H1 (cell line): ENCODE data around the gene CMIP. TPM values are rescaled to one million over a fixed set of nuclear protein-coding genes. Genes with fewer than 3 reads are reported as not detected.
A peak's percentile ranks its signal among the peaks of the same experiment; 100 is the strongest.

ENCODE experiments used
- CTCF ChIA-PET: fragments of 300-600 bp; sonication (Branson Sonifier 250); formaldehyde crosslinking; loops from one replicate; lab custom pipeline; 2021; ENCODE audit not compliant: partially characterized antibody; lab: Charles Lee
- POLR2A ChIA-PET: fragments of 300-600 bp; sonication (Branson Sonifier 250); formaldehyde crosslinking; loops from one replicate; lab custom pipeline; 2021; ENCODE audit warnings: inconsistent platforms; ENCODE audit not compliant: partially characterized antibody; lab: Charles Lee
- DNase-seq, 2 experiments: peaks; one replicate each; pipeline versions ENCODE4 v3.0.0 to v3.0.0-alpha.2; 2010 to 2022; ENCODE audit warnings: low spot score in 2 of 2, low read depth in 1 of 2, mixed read lengths in 1 of 2
- FAIRE-seq: peaks from 2 replicates; lab custom pipeline; 2011; peaks lifted over from hg19 to GRCh38; lab: Jason Lieb, UNC
- H2AFZ ChIP-seq: 2 replicates; pipeline ENCODE4 v1.8.1; 2012; ENCODE audit warnings: low read length, inconsistent platforms
- H2AK5ac ChIP-seq: 2 replicates; pipeline ENCODE4 v1.6.1; 2013; ENCODE audit warnings: low read depth, low read length
- H2BK120ac ChIP-seq: replicated peaks from 2 replicates; pipeline ENCODE3; 2013; ENCODE audit warnings: low read depth, low read length, inconsistent platforms
- H2BK12ac ChIP-seq: 2 replicates; pipeline ENCODE4 v1.6.1; 2013; ENCODE audit warnings: low read depth, low read length
- H2BK15ac ChIP-seq: 2 replicates; pipeline ENCODE4 v1.6.1; 2013; ENCODE audit warnings: low read length
- H2BK20ac ChIP-seq: 2 replicates; pipeline ENCODE4 v1.6.1; 2013; ENCODE audit warnings: low read length
- H2BK5ac ChIP-seq: 2 replicates; pipeline ENCODE4 v1.6.1; 2013; ENCODE audit warnings: low read depth, low read length
- H3K14ac ChIP-seq: 2 replicates; pipeline ENCODE4 v1.6.1; 2013; ENCODE audit warnings: inconsistent platforms; ENCODE audit not compliant: insufficient read length
- H3K18ac ChIP-seq: 2 replicates; pipeline ENCODE4 v1.6.1; 2013; ENCODE audit warnings: low read length; ENCODE audit errors: extremely low read depth
- H3K23ac ChIP-seq: 2 replicates; pipeline ENCODE4 v1.6.1; 2013; ENCODE audit warnings: inconsistent platforms; ENCODE audit not compliant: insufficient read length
- H3K23me2 ChIP-seq: 2 replicates; pipeline ENCODE4 v1.6.1; 2013; ENCODE audit warnings: low read depth, low read length
- H3K27ac ChIP-seq: 2 replicates; pipeline ENCODE4 v1.6.1; 2011; ENCODE audit warnings: low read depth, low read length, inconsistent platforms
- H3K27me3 ChIP-seq, 4 experiments: replicated peaks in 1 of 4; 1 replicate in 1 of 4; 2 replicates in 3 of 4; pipeline versions ENCODE4 v1.6.1 to v1.8.1; 2011 to 2013; ENCODE audit warnings: low read length in 3 of 4, mild to moderate bottlenecking in 3 of 4, inconsistent platforms in 2 of 4, mixed read lengths in 2 of 4, moderate library complexity in 1 of 4; ENCODE audit not compliant: control insufficient read depth in 3 of 4, insufficient read depth in 3 of 4; ENCODE audit errors: extremely low read depth in 1 of 4
- H3K36me3 ChIP-seq, 4 experiments: 2 replicates each; pipeline versions ENCODE4 v1.6.1 to v1.8.1; 2011 to 2013; ENCODE audit warnings: mild to moderate bottlenecking in 4 of 4, low read length in 3 of 4, moderate library complexity in 2 of 4, control low read depth in 1 of 4, inconsistent platforms in 1 of 4; ENCODE audit not compliant: insufficient read depth in 4 of 4, control insufficient read depth in 2 of 4
- H3K4ac ChIP-seq: replicated peaks from 2 replicates; pipeline ENCODE3; 2013; ENCODE audit warnings: low read length, low read depth, mixed read lengths, inconsistent platforms; ENCODE audit not compliant: insufficient read length
- H3K4me1 ChIP-seq, 4 experiments: replicated peaks in 1 of 4; 1 replicate in 1 of 4; 2 replicates in 3 of 4; pipeline versions ENCODE4 v1.6.1 to v1.8.1; 2011 to 2013; ENCODE audit warnings: low read length in 3 of 4, inconsistent platforms in 2 of 4, mixed read lengths in 1 of 4; ENCODE audit not compliant: insufficient read depth in 4 of 4, control insufficient read depth in 3 of 4
- H3K4me2 ChIP-seq, 2 experiments: 2 replicates each; pipeline versions ENCODE4 v1.6.1 to v1.8.1; 2011 to 2013; ENCODE audit warnings: low read depth in 2 of 2, low read length in 2 of 2, control low read depth in 1 of 2, inconsistent platforms in 1 of 2, mild to moderate bottlenecking in 1 of 2; ENCODE audit not compliant: insufficient read depth in 1 of 2
- H3K4me3 ChIP-seq, 4 experiments: fragments of 200-600, 300-600 bp in 1 of 4; sonication (generic), shearing (Covaris generic), sonication (Bioruptor Twin) in 1 of 4; 2 replicates each; pipeline versions ENCODE4 v1.5.1 to v1.8.1; 2011 to 2016; ENCODE audit warnings: low read length in 4 of 4, low read depth in 3 of 4, control low read depth in 2 of 4, inconsistent platforms in 2 of 4, mild to moderate bottlenecking in 2 of 4, mixed read lengths in 1 of 4, moderate library complexity in 1 of 4; ENCODE audit not compliant: insufficient read depth in 2 of 4; ENCODE audit errors: extremely low read depth in 1 of 4
- H3K56ac ChIP-seq: replicated peaks from 2 replicates; pipeline ENCODE3; 2013; ENCODE audit warnings: low read depth, mild to moderate bottlenecking, mixed read lengths, low read length, inconsistent platforms; ENCODE audit not compliant: insufficient read length
- H3K79me1 ChIP-seq: 2 replicates; pipeline ENCODE4 v1.6.1; 2013; ENCODE audit warnings: low read depth, low read length, control low read depth
- H3K79me2 ChIP-seq, 2 experiments: 2 replicates each; pipeline versions ENCODE4 v1.6.1 to v1.8.1; 2012 to 2013; ENCODE audit warnings: low read length in 2 of 2, mild to moderate bottlenecking in 2 of 2, inconsistent platforms in 1 of 2; ENCODE audit not compliant: insufficient read depth in 2 of 2, control insufficient read depth in 1 of 2
- H3K9ac ChIP-seq, 4 experiments: replicated peaks in 1 of 4; 1 replicate in 1 of 4; 2 replicates in 3 of 4; pipeline versions ENCODE4 v1.6.1 to v1.8.1; 2011 to 2013; ENCODE audit warnings: low read depth in 3 of 4, low read length in 3 of 4, control low read depth in 2 of 4, mild to moderate bottlenecking in 2 of 4, moderate library complexity in 2 of 4, inconsistent platforms in 1 of 4; ENCODE audit errors: extremely low read depth in 1 of 4
- H3K9me3 ChIP-seq, 2 experiments: 2 replicates each; pipeline versions ENCODE4 v1.6.1 to v1.8.1; 2012 to 2013; ENCODE audit warnings: mild to moderate bottlenecking in 2 of 2, moderate library complexity in 2 of 2, control low read depth in 1 of 2, inconsistent platforms in 1 of 2, low read depth in 1 of 2, low read length in 1 of 2, mixed read lengths in 1 of 2; ENCODE audit not compliant: insufficient read depth in 2 of 2
- H4K20me1 ChIP-seq, 2 experiments: replicated peaks in 1 of 2; 2 replicates each; pipeline versions ENCODE3 to v1.8.1; 2011 to 2013; ENCODE audit warnings: inconsistent platforms in 2 of 2, low read length in 2 of 2, mild to moderate bottlenecking in 1 of 2; ENCODE audit not compliant: insufficient read depth in 2 of 2, control insufficient read depth in 1 of 2
- H4K5ac ChIP-seq: 2 replicates; pipeline ENCODE4 v1.6.1; 2013; ENCODE audit warnings: low read length, low read depth, mixed read lengths, inconsistent platforms; ENCODE audit not compliant: insufficient read length
- H4K8ac ChIP-seq: 2 replicates; pipeline ENCODE4 v1.8.0; 2013; ENCODE audit warnings: mild to moderate bottlenecking, moderate library complexity, low read length, inconsistent platforms; ENCODE audit not compliant: insufficient read depth; ENCODE audit errors: extremely low read depth
- H4K91ac ChIP-seq: replicated peaks from 2 replicates; pipeline ENCODE3; 2013; ENCODE audit warnings: low read length, mixed read lengths, inconsistent platforms; ENCODE audit not compliant: insufficient read length
- CBX8 ChIP-seq: fragments of 300-800, 300-1000 bp; sonication (generic); IDR thresholded peaks from 2 replicates; pipeline ENCODE4 v1.7.1; 2016; ENCODE audit warnings: low read depth, low read length, borderline replicate concordance
- TCF12 ChIP-seq: IDR thresholded peaks from 2 replicates; pipeline ENCODE4 v1.6.1; 2011; ENCODE audit warnings: low read depth, mild to moderate bottlenecking, low read length
- TEAD4 ChIP-seq: IDR thresholded peaks from 2 replicates; pipeline ENCODE4 v1.6.1; 2012; ENCODE audit warnings: low read depth, low read length, inconsistent platforms, mixed read lengths
- whole genome bisulfite sequencing, 2 experiments: shearing (Covaris generic) in 1 of 2; methylation state at CpG; one replicate each; pipeline versions ENCODE4 v1.1.6 to v1.1.7; 2013 to 2015; ENCODE audit warnings: low lambda C conversion rate in 2 of 2, mixed read lengths in 2 of 2, inconsistent platforms in 1 of 2, low coverage in 1 of 2, missing lambda C conversion rate in 1 of 2; ENCODE audit not compliant: insufficient replicate concordance in 2 of 2, insufficient coverage in 1 of 2, insufficient read length in 1 of 2; ENCODE audit errors: extremely low coverage in 1 of 2, missing lambda C conversion rate in 1 of 2; 5-methylcytosine and 5-hydroxymethylcytosine counted together
- polyA plus RNA-seq, 7 experiments: library from polyadenylated mRNA; depleted of rRNA in 3 of 7; stranded (reverse) in 5 of 7; unstranded in 2 of 7; fragments of >200 nt in 5 of 7; fragments of 200-250 nt in 2 of 7; gene quantifications; 1 replicate in 5 of 7; 2 replicates in 1 of 7; 4 replicates in 1 of 7; pipeline versions ENCODE4 v1.2.1 to v1.2.3, GENCODE V29; 2011 to 2013; ENCODE audit warnings: missing spikeins in 2 of 7, mixed read lengths in 2 of 7
- total RNA-seq: library from RNA; stranded (reverse); fragmentation: NEBNext Ultra II Directional; extraction: Animal tissue kit (Norgen Biotek cat#: 25700); gene quantifications from 2 replicates; pipeline ENCODE4 v1.2.1, GENCODE V29; 2021

Gene CMIP
- total and polyA plus RNA-seq, 2 of the 8 experiments (the other 6 are each of a cell fraction or from before 2014, with no cell fraction given), result 7.9 to 53.2 TPM

DNA sequence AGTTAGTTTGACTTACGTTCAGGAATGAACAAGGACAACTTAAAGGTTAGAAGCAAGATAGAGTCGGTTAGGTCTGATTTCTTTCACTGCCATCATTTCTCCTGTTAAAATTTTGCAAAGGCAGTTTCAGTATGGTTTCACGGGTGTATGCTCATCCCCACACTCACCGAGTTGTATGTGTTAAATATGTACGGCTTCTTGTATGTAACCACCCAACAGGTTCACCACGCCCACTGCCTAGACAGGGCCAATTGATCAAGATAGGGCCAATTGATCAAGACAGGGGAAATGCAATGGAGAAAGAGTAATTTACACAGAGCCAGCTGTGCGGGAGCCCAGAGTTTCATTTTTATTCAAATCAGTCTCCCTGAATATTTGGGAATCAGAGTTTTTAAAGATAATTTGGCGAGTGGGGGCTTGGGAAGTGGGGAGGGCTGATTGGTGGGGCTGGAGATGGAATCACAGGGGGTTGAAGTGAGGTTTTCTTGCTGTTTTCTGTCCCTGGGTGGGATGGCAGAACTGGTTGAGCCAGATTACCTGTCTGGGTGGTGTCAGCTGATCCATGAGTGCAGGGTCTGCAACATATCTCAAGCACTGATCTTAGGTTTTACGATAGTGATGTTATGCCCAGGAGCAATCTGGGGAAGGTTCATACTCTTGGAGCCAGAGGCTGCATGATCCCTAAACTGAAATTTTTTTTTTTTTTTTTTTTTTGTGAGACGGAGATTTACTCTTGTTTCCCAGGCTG is 272.0 kb downstream of the CMIP start:
- POLR2A ChIA-PET, result interaction anchor here (1.2 kb wide), 1 partner anchor 13 kb away, joined by 4 read pairs; no protein-coding TSS in a partner anchor
- no peak overlapping the region for H4K91ac ChIP-seq
- no peak overlapping the region for H2AFZ ChIP-seq
- no peak for TF ChIP-seq TCF12
- no peak for TF ChIP-seq TEAD4
- no peak for TF ChIP-seq CBX8
- TF ChIP-seq, all 59 proteins: peak for 0
- Histone ChIP-seq H2BK12ac (no peak overlapping the region), H2BK5ac (peak overlapping the region; percentile 39; the same call in 1 of the 2 replicates), H3K27ac (no peak overlapping the region), H3K23ac (no peak overlapping the region), H3K9me3 (peaks cover 0 to 3% of the 10 kb centered on the region in 2 experiments; a peak in 1 of 4 replicates), H3K23me2 (no peaks in the 10 kb centered on the region), H3K36me3 (no peaks in the 10 kb centered on the region), H3K4me2 (peak overlapping the region in 1 of 2 experiments; percentile 23; a peak in 3 of 4 replicates), H3K79me2 (no peaks in the 10 kb centered on the region), H4K20me1 (no peaks in the 10 kb centered on the region), H3K14ac (no peak overlapping the region), H3K4ac (no peak overlapping the region), H2BK20ac (no peak overlapping the region), H4K8ac (no peak overlapping the region), H3K4me3 (no peak overlapping the region), H3K4me1 (peaks cover 0 to 32% (median 20%) of the 10 kb centered on the region in 4 experiments; a peak in 6 of 7 replicates), H2BK15ac (no peak overlapping the region), H2AK5ac (no peak overlapping the region), H3K18ac (no peak overlapping the region), H3K9ac (no peak overlapping the region), H3K27me3 (0 out of 7 replicates have a peak, but pooled peaks cover 0 to 2% (median 0%) of the 10 kb centered on the region in 4 experiments), H4K5ac (no peak overlapping the region), H3K79me1 (no peaks in the 10 kb centered on the region), H2BK120ac (no peak overlapping the region), H3K56ac (no peak overlapping the region)
- CTCF ChIA-PET, result interaction anchor here (0.8 to 5.9 kb wide), 5 partner anchors 13 to 353 kb away, joined by 3 to 48 read pairs (median 3); no protein-coding TSS in a partner anchor
- no peak for FAIRE-seq
- DNase-seq, result no peak
- WGBS, 2 experiments, result 75% methylated on average over 9 of the region's 10 CpGs; no CpG with 5 or more reads in 1 of the 2 experiments
